Measurements from ENCODE around the gene GCSH.

GCSH gene

DNA sequence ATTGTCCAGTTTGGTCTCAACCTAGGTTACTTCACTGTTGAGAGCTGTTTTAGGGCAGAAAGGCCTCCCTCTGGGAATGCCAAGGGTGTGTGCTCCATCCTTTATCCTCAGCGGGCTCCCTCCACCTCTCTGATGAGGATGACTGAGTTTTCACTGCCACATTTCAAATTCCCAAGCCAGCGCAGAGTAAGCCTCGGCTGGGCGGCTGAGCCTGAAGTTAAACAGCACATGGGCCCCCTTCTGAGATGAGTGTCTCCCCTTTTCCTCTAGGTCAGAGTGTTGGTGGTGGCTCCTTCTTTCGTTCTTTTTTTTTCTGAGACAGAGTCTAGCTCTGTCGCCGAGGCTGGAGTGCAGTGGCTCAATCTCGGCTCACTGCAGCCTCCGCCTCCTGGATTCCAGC lies 5.5 kb upstream of the GCSH start:
- DNase-seq, result no peak

DNA sequence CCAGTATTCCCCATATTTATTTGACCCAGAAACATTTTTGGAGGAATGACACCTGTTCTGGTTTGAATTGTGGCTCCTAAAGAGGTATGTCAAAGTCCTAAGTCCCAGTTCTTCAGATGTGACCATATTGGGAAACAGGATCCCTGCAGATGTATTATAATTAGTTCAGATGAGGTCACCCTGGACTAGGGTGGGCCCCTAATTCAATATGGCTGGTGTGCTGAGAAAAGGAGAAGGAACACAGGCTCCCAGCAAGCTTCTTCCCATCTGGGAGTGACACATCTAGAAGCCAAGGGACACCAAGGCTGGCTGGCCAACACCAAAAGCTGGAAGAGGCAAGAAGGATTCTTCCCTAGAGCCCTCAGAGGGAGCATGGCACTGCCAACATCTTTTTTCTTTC lies 3.8 kb upstream of the GCSH start:
- no peak for DNase-seq

DNA sequence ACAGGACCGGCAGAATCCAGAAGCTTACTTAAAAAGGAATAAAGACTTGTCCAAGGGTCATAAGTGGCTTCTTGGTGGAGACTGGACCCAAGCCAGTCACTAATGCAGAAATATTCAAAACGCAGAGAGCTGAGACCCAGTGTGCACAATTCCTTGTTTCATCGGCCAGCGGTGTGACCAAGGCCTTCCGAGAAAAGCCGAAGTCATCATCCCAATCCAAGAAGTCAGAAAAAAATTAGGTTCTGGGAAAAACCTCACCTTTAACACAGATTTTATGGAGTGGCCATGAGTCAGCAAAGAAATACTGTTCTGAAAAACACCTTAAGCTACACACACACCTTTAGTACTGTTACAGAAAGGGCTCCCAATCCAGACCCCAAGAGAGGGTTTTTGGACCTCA lies 1.0 kb upstream of the GCSH start:
- no peak for DNase-seq

DNA sequence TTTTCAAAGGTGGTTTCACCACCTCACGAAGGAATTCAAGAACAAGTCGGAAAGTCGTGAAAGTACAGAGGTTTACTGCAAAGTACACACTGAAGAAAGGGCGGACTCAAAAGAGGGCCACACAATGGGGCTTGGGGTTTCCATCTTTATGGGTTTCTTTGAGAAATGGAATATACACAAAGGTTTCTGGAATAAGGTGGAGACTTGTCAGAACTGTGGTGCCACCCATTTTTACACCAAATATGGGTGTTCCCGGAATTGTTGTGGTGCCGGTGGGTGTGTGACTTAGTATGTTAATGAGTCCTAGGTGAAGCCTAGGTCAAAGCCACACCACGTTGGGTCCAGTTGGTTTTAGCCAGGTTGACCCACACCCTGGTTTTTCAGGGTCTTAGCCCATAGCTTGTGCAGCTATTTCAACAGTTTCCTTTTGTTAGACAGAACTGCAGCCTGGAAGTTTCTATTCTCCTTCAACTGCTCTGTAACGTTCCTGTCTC lies 567 bp upstream of the GCSH start:
- no peak for DNase-seq

DNA sequence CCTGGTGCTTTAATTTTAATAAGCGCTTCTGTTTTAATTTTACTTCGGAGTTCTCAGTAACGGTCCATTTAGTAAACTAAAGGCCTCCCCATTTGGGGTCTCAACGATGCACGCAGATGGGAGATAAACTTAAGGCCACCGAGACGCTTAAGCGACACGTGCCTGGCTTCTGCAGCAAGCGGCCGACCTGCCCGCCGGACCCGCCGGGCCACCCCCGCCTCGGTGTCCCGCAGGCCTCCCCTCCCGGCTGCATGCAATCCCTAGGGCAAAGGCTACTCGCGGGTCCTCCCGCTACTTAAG lies 592 bp downstream of the GCSH start:
- no peak for DNase-seq

DNA sequence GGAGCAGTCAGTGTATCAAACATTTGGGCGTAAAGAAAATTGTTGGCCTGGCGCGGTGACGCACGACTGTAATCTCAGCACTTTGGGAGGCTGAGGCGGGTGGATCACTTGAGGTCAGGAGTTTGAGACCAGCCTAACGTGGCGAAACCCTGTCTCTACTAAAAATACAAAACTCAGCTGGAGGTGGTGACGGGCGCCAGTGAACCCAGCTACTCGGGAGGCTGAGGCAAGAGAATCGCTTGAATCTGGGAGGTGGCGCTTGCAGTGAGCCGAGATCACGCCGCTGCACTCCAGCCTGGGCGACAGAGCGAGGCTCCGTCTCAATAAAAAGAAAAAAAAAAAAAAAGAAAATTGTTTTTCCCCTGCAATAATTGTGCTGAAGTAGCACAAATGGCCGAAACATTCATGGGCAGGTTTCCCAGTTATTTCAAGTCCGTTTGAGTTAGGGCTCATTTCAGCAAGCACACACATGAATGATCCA lies 1.4 kb downstream of the GCSH start:
- no peak for DNase-seq

DNA sequence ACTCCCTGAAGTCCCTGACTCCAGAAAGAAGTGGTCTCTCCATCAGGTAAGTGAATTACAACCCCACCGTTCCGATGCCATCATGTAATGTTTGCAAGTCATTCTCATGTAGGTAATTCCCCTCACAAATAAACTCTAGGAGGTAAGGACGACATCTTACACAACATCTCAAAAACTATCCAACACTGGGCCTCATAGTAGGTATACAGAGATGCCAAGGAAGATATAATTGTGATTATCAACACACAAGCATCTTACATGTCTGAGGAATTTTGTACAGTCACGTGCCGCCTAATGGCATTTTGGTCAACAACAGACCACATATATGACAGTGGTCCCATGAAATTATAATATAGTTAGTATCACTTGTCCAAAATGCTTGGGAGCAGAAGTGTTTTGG lies 7.4 kb downstream of the GCSH start:
- DNase-seq, result no peak

DNA sequence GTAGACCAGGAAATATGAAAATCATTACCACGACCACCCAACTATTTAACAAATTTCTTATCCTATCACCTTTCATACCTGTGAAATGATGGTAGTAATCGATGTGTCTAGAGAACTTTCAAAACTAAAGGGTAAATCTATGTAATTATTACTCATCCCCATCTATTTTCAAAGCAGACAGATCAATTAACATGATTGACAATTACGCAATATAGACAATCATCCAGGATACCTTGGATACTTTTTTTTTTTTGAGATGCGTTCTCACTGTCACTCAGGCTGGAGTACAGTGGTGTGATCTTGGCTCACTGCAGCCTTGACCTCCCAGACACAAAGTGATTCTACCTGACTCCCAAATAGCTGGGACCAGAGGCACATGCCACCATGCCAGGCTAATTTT lies 15.2 kb downstream of the GCSH start:
- no peak for DNase-seq

DNA sequence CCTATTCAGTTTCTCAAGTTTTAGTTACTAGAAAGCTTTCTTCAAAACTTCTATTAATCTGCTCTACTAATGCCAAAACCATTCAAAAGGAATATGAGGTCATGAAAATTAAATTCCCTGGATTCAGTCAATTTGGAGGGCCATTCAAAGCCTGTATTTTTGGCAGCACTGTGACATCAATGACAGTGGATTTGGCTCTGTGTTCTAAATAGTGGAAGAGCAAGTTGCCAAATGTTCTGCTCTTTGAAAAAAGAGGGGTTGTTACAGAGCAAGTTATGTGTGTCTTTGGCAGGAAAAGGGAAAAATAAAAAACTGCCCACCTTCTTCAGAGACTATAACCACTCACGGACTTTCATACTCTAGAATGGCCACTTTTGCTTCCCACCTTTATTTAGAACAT lies 16.0 kb downstream of the GCSH start:
- no peak for DNase-seq

DNA sequence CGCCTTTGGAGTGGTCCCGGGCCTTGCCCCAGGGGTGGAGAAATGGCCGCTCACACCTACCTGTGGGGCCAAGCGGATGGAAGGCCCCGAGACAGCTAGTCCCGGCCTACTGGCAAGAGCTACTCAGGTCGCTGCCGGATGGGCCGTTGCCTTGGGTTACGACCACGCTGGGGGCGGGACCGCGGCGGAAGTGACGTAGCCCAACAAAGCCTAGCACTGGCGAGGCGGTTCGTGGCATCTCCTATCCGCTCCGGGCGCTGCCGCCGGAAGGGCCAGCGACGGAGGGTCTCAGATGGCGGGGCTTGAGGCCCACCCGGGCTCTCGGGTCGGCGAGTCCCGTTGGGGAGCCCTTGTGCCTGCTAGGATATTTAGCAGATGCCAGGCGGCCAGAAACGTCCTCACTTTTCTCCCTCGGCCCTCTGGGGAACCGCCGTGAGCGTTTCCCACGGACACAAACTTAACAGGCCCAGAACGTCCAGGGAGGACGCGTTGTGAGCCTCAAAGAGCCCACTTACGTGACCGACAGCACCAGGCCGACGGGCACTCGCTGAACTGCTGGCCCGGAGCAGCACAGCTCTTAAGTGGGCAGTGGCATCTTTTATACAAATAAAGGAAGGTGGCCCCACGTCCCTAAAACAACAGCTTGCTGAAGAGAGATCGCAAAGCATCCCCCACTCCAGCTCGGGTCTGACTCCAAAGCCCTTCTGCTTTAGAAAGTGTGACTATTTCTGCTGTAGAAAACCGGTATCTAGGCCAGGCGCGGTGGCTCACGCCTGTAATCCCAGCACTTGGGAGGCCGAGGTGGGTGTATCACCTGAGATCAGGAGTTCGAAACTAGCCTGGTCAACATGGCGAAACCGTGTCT lies 18.9 kb downstream of the GCSH start, which contains the start of gene C16orf46:
Gene C16orf46 (minus strand): TSS at position 163 of the 865 bp plus-strand sequence. CDS start 13,283 bp downstream, outside the sequence.
- DNase-seq, result peak; percentile 86

DNA sequence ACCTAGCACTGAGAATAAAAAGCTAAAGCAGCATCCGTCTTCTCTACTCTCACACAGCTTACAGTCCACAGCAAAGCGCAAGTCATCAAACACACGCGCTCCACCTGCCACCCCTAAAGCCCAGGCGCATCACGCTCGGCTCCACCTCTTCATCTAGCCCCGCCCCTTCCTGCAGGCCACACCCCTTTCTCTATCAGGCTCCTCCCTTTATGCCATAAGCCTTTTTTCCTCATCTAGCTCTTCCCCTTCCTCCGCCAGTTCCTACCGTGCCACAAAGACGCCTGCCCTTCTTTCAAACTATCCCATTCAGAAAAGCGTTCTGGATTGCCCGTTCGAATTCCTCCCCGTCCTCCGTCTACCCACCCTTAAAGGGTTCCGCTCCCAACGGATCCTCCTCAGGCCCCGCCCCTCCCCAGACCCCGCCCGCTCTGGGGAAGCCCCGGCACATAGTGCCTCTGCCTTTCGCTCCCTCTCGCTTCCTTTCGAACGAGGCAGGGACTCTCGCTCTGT lies 19.6 kb downstream of the GCSH start:
- peak; percentile 71 for DNase-seq

DNA sequence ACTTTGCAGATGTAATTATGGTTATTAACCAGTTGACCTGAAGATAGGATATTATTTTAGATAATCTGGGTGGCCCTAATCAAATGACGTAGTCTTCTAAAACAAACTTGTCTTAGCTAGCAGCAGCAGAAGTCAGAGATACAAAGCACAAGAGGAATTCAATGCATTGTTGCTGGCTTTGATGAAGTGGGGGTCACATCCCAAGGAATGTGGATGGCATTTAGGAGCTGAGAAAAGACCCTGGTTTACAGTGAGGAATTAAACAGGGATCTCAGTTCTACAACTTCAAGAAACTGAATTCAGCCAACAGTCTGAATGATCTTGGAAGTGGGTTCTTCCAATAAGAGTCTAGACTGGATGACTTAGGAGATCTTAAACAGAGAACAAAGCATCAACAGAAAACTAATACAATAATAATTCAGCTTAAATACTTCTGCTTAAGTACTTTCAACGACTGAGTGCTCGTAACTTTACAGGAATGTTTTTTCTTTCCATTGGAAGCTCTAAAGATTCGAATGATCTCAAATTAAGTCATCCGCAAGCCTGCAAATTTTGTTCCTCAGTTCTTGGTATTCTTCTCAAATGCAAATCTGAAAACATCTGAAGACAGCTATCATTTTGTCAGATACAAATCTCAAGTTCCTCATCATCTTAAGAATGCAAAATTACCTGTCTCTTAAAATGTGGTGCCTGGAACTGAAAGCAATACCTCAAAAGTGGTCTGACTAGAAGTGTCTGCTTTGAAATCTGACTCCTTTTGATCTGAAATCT lies 22.4 kb downstream of the GCSH start:
- no peak for DNase-seq

DNA sequence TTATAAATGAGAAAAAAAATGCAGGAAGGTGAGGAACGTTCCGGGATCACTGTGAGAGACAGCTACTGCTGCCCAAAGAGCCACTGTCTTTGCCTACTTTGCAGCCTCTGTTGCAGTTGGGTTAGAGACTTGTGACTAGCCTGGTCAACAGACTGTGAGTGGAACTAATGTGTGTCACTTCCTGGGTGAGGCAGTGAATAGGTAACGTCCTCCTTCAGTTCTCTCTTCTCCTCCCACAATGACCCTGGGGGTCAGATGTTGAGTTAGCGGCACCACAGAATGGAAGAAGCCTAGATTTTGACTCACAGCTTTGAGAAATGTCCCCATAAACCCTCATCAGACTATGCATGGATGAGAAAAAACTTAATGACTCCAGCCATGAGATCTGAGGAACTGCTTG lies 24.4 kb downstream of the GCSH start:
- no peak for DNase-seq

DNA sequence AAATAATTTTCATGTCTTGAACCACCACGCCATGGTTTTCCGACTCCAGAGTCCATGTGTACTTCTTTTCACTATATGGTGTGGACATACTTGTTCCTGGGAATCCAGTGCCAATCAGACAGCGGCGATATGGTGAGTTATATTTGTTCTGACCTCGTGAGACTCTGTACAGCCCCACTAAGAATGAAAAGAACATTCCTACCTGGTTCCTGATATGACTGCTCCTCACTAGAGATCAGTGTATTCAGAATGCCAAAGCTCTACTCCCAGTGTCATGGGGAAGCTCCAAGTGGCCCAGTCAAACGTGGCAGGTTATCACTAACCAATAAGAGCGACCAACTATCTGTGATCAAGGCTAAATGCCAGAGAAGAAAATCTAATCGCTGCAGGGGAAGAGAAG lies 25.2 kb downstream of the GCSH start:
- no peak for DNase-seq

DNA sequence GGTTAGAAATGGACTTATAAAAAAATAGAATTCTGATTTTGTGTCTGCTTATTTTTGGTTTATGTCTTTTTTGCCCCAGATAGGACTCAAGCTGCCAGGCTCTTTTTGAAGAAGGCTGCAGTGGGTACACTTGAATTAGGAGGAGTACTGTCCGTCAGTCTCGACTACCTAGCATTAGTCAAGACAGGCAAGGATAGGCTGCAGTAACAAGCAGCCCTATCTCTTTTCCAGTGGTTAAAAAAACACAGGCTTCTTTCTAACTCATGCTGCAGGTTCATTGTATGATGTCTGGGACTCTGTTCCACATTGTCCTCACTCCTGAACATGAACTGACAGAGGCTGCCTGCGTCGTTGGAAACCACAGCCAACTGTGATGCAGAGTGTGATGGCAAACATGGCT lies 27.1 kb downstream of the GCSH start:
- no peak for DNase-seq

DNA sequence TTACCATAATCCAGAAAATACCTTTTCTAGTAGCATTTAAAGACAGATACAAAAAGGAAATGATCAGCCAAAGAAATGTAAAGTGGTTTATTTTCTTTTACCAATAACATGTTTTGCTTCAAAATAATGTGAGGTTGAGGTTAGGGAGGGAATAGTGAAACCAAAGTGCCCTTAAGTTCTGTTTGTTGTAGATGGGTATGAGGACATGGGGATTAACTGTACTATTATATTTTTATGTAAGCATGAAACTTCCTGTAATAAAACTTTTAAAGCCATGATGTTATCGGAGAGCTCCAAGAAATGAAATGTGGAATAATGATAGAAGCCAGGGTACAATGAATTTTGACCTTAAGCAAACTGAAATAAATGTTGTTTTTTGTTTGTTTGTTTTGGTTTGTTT lies 29.0 kb downstream of the GCSH start:
- no peak for DNase-seq

DNA sequence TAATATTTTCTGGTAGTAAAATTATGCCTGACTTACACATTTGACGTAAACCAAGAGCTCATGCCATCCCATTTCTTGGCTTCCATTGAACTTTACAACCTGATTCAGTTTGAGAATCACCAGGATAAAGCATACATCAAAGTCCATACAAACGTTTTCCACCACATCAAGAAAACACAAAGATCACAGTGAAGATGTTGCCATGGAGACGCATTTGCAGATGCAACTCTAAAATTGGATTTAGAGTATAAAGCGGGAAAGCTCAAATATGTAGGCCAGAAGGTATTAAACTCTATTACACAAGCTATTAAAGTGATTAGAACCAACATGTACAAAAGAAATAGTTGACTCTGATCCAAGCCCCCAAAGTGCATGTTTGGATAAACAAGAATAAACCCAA lies 29.5 kb downstream of the GCSH start:
- no peak for DNase-seq

DNA sequence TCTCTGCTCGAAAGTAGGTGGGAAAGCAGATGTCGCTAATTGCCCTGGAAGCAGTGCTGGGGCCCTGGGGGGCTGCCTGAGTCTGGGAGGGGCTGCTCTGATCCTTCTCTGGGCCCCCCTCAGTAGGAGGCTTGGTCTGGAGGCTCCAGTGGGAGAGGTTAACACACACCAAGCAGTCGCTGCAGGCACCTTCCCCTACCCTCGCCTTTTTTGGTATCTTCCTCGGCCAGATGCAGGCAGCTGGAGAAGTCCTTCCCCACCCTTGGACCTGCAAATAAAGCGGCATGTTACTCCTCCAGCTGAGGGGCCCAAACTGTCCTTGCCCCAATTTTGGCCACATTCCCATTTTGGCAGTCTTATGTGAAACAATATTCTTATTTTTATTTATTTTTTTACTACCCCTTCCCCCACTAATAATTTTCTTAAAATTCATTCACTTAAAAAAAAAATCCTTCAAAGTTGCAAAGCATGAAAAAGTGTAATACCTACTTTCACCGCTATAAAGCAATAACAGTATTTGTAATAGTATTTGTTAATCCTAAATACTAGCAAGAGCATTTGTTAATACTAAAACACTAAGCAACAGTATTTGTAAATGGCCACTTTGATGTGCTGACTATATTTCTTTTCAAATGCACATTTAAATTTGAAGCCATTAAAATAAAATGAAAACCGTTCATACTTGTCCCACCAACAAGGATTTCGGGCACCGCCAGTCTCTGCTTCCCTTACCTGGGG lies 34.2 kb downstream of the GCSH start:
- DNase-seq, result no peak

DNA sequence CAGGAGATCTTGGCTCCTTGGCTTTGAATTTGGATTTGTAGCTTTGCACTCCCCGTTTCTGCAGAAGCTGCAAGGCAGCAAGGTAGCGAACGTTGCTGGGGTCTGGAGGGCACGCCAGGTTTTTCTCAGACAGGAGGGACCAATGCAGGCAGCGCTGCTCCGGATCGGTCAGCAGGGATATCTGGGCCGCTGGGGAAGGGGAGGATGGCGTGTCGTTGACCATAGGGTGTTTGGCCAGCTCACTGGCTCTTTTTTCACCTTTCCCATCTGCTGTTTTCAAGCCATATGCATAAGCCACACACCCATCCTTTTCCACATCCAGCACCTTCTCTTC lies 34.9 kb downstream of the GCSH start:
- DNase-seq, result no peak

DNA sequence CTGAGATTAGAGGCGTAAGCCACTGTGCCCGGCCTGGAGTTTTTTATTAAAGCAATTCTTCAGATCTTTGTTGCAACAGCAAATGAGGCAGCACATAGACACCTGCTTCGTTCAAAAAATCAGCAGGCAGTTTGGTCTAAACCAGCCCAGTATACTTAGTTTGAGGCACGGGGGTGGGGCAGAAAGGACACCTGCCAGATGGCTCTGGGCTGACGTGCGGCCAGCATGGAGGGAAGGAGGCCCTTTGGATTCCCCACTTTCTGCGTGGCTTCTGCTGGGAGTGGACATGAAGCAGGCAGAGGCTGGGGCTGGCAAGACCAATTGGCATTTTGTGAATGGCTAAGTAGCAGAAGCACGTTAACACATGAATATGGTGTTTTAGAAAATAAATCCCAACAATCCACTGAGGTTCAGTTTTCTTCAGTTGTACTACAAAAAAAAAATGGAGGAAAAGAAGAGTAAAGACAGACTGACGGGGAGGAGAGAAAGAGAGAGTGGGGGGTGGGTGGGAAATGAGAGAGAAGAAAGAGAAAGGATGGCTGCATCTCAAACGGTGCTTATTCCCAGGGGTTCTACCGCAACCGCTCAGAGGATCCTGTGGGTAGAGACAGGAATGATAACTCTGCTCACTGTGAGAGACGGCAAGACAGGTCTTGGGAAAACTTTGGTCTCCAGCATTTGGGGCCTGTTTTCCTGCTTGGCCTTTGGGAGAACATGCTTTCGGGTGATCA lies 35.5 kb downstream of the GCSH start:
- no peak for DNase-seq

DNA sequence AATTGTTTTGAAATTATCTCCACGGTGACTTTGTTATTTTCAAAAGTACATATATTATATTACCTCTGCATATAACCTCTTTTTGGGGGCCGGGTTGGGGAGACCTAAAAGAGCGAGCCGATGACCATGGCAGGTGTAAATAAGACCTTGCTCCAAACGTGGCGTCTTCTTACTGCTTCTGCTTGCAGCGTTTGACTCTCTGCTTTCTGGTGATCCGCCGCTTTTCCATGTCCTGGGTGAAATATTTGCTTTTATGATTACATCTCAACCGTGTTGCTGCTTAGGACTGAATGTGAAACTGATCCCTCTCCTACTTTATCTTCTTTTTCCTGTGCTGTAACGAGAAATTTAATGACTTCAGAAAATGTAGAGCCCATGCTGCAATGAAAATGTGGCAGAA lies 42.4 kb downstream of the GCSH start:
- DNase-seq, result no peak

DNA sequence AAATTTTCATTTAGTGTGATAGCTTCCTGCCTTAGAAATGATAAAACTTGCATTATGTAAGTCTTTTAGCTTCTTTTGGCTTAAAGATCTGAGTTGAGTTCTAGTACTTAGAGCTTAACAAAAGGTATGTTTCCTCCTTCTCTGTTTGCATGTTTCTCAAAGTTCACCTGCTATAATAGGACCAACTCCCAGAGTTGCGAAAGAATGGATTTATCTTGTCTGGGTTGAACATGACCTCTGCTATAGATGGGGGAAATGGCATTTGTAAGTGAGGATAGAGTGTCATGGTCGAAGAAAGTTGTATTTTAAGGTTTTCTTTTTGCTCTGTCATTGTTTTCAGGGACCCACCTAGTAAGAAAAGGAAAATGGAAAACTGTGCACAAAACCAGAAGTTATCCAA lies 53.4 kb downstream of the GCSH start:
- no peak for DNase-seq

DNA sequence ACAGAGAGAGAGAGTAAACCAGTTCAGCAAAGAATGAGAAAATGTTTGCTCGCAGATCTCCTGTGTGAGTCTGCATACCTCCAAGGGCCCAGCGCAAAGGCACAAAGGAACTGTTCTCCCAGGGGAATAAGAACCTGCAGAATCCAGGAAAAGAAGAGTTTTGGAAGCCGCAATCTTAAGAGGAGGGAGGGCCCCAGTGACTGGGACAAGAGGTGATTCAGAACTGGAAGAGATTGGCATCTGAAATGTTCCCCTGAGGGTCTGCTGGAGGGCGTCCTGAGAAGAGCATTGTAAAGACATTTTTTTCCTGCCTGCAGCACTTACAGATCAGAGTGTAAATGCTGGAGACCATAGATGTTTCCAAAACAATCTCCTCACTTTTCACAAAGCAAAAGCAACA lies 54.5 kb downstream of the GCSH start:
- DNase-seq, result no peak
